Heart left ventricle (tissue), 16 donors: ENCODE data around the gene PRDM15. TPM values are rescaled to one million over a fixed set of nuclear protein-coding genes. Genes with fewer than 3 reads are reported as not detected.
A peak's percentile ranks its signal among the peaks of the same experiment; 100 is the strongest.

ENCODE experiments used
- ATAC-seq, 4 donors: fragments of 200-7000 bp; cut with Tn5 transposase; one replicate each; pipeline ENCODE4 v1.9.1; 2020 to 2022; ENCODE audit warnings: moderate library complexity in 4 of 4, mild to moderate bottlenecking in 3 of 4, moderate number of reproducible peaks in 1 of 4
- DNase-seq, 5 donors: peaks; one replicate each; pipeline ENCODE4 v3.0.0-alpha.2; 2020
- H3K27ac ChIP-seq, 12 donors: fragments of 200-600 bp; sonication (generic) in 4 of 12; one replicate each; pipeline versions ENCODE4 v1.5.0 to v1.8.0; 2016 to 2022; ENCODE audit warnings: mild to moderate bottlenecking in 2 of 12
- H3K27me3 ChIP-seq, 9 donors: fragments of 200-600 bp; sonication (generic) in 2 of 9; one replicate each; pipeline versions ENCODE4 v1.5.1 to v1.8.0; 2016 to 2022; ENCODE audit warnings: mild to moderate bottlenecking in 3 of 9
- H3K36me3 ChIP-seq, 9 donors: fragments of 200-600 bp; sonication (generic) in 2 of 9; one replicate each; pipeline versions ENCODE4 v1.5.0 to v1.8.0; 2018 to 2022; ENCODE audit warnings: mild to moderate bottlenecking in 2 of 9
- H3K4me1 ChIP-seq, 12 donors: fragments of 200-600 bp; sonication (generic) in 4 of 12; one replicate each; pipeline versions ENCODE4 v1.5.0 to v1.8.0; 2016 to 2022; ENCODE audit warnings: mild to moderate bottlenecking in 3 of 12
- H3K4me3 ChIP-seq, 12 donors: fragments of 200-600 bp; sonication (generic) in 4 of 12; one replicate each; pipeline versions ENCODE4 v1.5.0 to v1.8.0; 2017 to 2022; ENCODE audit warnings: mild to moderate bottlenecking in 9 of 12, moderate library complexity in 4 of 12
- H3K9me3 ChIP-seq, 12 donors: fragments of 200-600 bp; sonication (generic) in 4 of 12; one replicate each; pipeline versions ENCODE4 v1.5.0 to v1.8.0; 2016 to 2022; ENCODE audit warnings: mild to moderate bottlenecking in 1 of 12
- CTCF ChIP-seq, 12 donors: fragments of 200-600 bp; sonication (generic) in 4 of 12; IDR thresholded peaks; one replicate each; pipeline versions ENCODE4 v1.5.0 to v1.8.0; 2018 to 2022; ENCODE audit warnings: antibody characterized with exemption in 12 of 12, mild to moderate bottlenecking in 5 of 12
- POLR2A ChIP-seq, 2 donors: fragments of 450-650 bp; IDR thresholded peaks; one replicate each; pipeline ENCODE4 v1.6.1; 2017; ENCODE audit warnings: antibody characterized with exemption in 2 of 2, mild to moderate bottlenecking in 2 of 2, moderate library complexity in 2 of 2
- WGBS, 4 donors: extraction: QIAGEN DNeasy Blood & Tissue Kit in 2 of 4; methylation state at CpG; one replicate each; pipeline versions ENCODE4 v1.1.5 to v1.1.7; 2013 to 2018; 5-methylcytosine and 5-hydroxymethylcytosine counted together
- intact Hi-C, 10 donors: fragments of 100-400 bp; cut with DNase I; formaldehyde crosslinking; loops; one replicate each; pipeline versions ENCODE4 v1.11.1 to v1.14.2; 2022
- polyA plus RNA-seq, 2 donors: library from polyadenylated mRNA; stranded (reverse); fragments of 200-250 nt; gene quantifications; one replicate each; pipeline ENCODE4 v1.2.3, GENCODE V29; 2013
- total RNA-seq, 9 donors: library from RNA; depleted of rRNA in 2 of 9; stranded (reverse); fragments of >200 nt in 2 of 9; fragmentation: NEBNext Ultra II Directional in 3 of 9; extraction: Animal tissue kit (Norgen Biotek cat#: 25700) in 3 of 9; gene quantifications; one replicate each; pipeline versions ENCODE4 v1.1.0 to v1.2.4, GENCODE V29; 2016 to 2023
- donor health status: ischemic (EF 13 %, LVEDD 7.1; RV severe dilation, severe dysfunction).
- donor health status: healthy with polysubstance abuse.
- donor health status: DM: no; HTN: yes; CAD: no.
- donor health status: DM: no; HTN: no; CAD: no.
- donor health status: ischemic (EF 25% LVEDD 6.9; RV normal size, moderate dysfunction).
- donor health status: ischemic (EF 25% LVEDD 5.7; RV mildly dilated, moderate dysfunction).
- donor health status: healthy.
- donor health status: DM: yes; HTN: yes; CAD: no.
- donor health status: ischemic (EF 35%, LVEDD 5.7; RV mildly dilated, moderate dysfunction).
- donor health status: nonischemic (EF 11% LVEDD 7.7; RV severe dilation, severe dysfunction).
- donor health status: DM: yes; HTN: yes; CAD: no.
- donor health status: PGD.
- donor health status: ischemic (EF 29% LVEDD 5.4; RV normal size, mild dysfunction).
- donor health status: nonischemic (EF 23%, LVEDD 6.1; RV moderate dilation, normal function).

PRDM15 gene
- total and polyA plus RNA-seq, 11 donors, result 2.1 to 6.3 (median 2.7) TPM

DNA sequence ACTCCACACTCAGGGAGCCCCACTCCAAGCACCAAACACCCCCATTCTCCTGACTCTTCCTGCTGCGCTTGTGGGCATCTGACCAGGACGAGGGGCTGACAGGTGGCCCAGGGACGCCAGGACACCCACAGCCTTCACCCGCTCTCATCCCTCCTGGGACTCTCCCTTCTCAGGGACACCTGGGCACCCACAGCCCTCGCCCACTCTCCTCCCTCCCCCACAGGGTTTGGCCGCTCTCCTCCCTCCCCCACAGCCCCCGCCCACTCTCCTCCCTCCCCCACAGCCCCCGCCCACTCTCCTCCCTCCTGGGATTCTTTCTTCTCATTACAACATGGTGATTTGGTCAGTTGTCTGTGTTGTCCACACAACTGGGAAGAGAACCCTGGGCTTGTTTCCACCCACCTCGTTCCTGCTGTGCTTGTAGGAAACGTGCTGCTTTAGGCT is 43.4 kb downstream of the PRDM15 start:
- DNase-seq, result no peak
- Histone ChIP-seq H3K27me3 (no peaks in the 10 kb centered on the region), H3K4me1 (no peaks in the 10 kb centered on the region), H3K27ac (no peak overlapping the region), H3K36me3 (peaks cover 2 to 60% (median 45%) of the 10 kb centered on the region in 9 donors), H3K9me3 (peaks cover 0 to 5% (median under 1%) of the 10 kb centered on the region in 12 donors), H3K4me3 (no peak overlapping the region)
- no peak for ATAC-seq
- TF ChIP-seq CTCF (IDR thresholded peaks at IDR 0.05) (no peak), POLR2A (IDR thresholded peaks at IDR 0.05) (no peak)
- 85 to 95% (median 92%) methylated on average over 10 of the region's 10 CpGs for WGBS, 4 donors
- intact Hi-C loops, result no loop called here

DNA sequence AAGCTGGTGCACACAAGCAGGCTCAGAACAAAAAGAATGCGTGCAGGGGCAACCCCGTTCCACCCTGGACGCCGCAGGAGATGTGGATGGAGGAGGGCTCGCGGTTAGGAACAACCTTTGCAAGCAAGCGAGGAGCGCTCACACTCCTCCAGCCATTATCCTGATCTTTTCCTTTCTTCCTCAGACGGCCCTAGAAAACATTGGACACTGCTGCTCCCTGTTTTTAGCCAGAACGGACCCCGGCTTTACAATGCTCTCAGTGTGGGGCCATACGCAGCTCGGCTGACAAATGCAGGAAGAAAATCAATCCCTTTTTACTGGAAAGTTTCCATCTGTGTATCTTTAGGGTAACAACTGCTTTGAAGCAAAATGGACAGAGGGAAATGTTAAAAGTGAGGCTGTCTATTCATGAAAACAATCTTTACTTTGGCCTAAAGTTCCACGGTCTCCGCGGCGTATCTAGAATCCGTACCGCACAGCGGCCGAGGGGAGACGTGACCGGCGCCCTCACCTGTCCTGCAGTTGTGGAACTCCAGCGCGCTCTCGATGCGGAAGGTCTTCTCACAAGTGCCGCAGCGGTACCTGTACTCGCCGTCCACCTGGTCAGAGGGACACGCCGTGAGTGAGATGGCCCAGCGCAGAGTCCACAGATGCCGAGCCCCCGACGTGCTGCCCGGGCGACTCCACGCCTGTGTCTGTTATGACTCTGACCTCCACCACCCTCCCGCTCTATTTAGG is 44.0 kb downstream of the PRDM15 start:
- no peak for DNase-seq

GRCh38 chr21:41834252-41834925 is 44.8 kb downstream of the PRDM15 start:
- ATAC-seq (peak in 1 of 4 donors; percentile 13), DNase-seq (no peak)
- intact Hi-C loops, result no loop called here
- Histone ChIP-seq H3K27me3 (no peaks in the 10 kb centered on the region), H3K9me3 (no peaks in the 10 kb centered on the region), H3K4me1 (no peaks in the 10 kb centered on the region), H3K36me3 (peaks cover 2 to 60% (median 45%) of the 10 kb centered on the region in 9 donors), H3K4me3 (no peak overlapping the region), H3K27ac (no peak overlapping the region)
- WGBS, 4 donors, result 84 to 91% (median 87%) methylated on average over 14 to 25 of the region's 25 CpGs
- TF ChIP-seq POLR2A (IDR thresholded peaks at IDR 0.05), result no peak

More for the DNA sequence above, 44.0 kb downstream of the PRDM15 start:
- no peak overlapping the region for H3K4me3 ChIP-seq
- no peaks in the 10 kb centered on the region for H3K4me1 ChIP-seq
- 95 to 96% (median 95%) methylated on average over 42 of the region's 42 CpGs for whole genome bisulfite sequencing, 4 donors
- no peak overlapping the region for H3K27ac ChIP-seq
- H3K9me3 ChIP-seq, result no peaks in the 10 kb centered on the region
- intact Hi-C loops, result no loop called here
- no peak for ATAC-seq
- TF ChIP-seq POLR2A (IDR thresholded peaks at IDR 0.05) (no peak), CTCF (IDR thresholded peaks at IDR 0.05) (no peak)
- no peaks in the 10 kb centered on the region for H3K27me3 ChIP-seq
- peaks cover 2 to 60% (median 45%) of the 10 kb centered on the region in 9 donors for H3K36me3 ChIP-seq

GRCh38 chr21:41833497-41834115 is 45.5 kb downstream of the PRDM15 start:
- Histone ChIP-seq H3K4me1 (no peaks in the 10 kb centered on the region), H3K9me3 (no peaks in the 10 kb centered on the region), H3K27me3 (no peaks in the 10 kb centered on the region), H3K27ac (no peak overlapping the region), H3K4me3 (no peak overlapping the region), H3K36me3 (peaks cover 0 to 52% (median 38%) of the 10 kb centered on the region in 9 donors)
- intact Hi-C loops, result no loop called here
- DNase-seq (no peak), ATAC-seq (no peak)
- 95 to 99% (median 97%) methylated on average over 13 of the region's 13 CpGs for WGBS, 4 donors
- no peak for TF ChIP-seq POLR2A (IDR thresholded peaks at IDR 0.05)
- no peak for TF ChIP-seq CTCF (IDR thresholded peaks at IDR 0.05)
